ENCODE data around the gene PYHIN1. TPM values are rescaled to one million over a fixed set of nuclear protein-coding genes. Genes with fewer than 3 reads are reported as not detected.

The PYHIN1 gene
- total RNA-seq (2014; rRNA removed; shearing (Covaris generic)), result not detected in 2 replicates

- DNase-seq (ENCODE audit: low spot score), result no peak
Observed at GRCh38 chr1:158931055-158931737, at the start of gene PYHIN1. Gene PYHIN1 (plus strand): TSS chr1:158931552. CDS start chr1:158936911, 5,359 bp downstream.

- DNase-seq (ENCODE audit: low spot score), result no peak
Observed at GRCh38 chr1:158893654-158894053, 37.7 kb upstream of the PYHIN1 start.

- DNase-seq (ENCODE audit: low spot score), result no peak
Observed at GRCh38 chr1:158898722-158899121, 32.6 kb upstream of the PYHIN1 start.

- no peak for DNase-seq (ENCODE audit: low spot score)
Observed at GRCh38 chr1:158901623-158902022, 29.7 kb upstream of the PYHIN1 start.

- no peak for DNase-seq (ENCODE audit: low spot score)
Observed at GRCh38 chr1:158916085-158916484, 15.3 kb upstream of the PYHIN1 start.

- DNase-seq (ENCODE audit: low spot score), result no peak
Observed at GRCh38 chr1:158924677-158925076, 6.7 kb upstream of the PYHIN1 start.

GRCh38 chr1:158930504-158930903 is 848 bp upstream of the PYHIN1 start:
- DNase-seq (ENCODE audit: low spot score), result no peak

GRCh38 chr1:158932171-158932570 is 819 bp downstream of the PYHIN1 start:
- no peak for DNase-seq (ENCODE audit: low spot score)

GRCh38 chr1:158933621-158934020 is 2.3 kb downstream of the PYHIN1 start:
- no peak for DNase-seq (ENCODE audit: low spot score)

GRCh38 chr1:158939180-158939579 is 7.8 kb downstream of the PYHIN1 start:
- DNase-seq (ENCODE audit: low spot score), result no peak

GRCh38 chr1:158941317-158941716 is 10.0 kb downstream of the PYHIN1 start:
- DNase-seq (ENCODE audit: low spot score), result no peak

- no peak for DNase-seq (ENCODE audit: low spot score)
Observed at GRCh38 chr1:158942490-158942889, 11.1 kb downstream of the PYHIN1 start.

- no peak for DNase-seq (ENCODE audit: low spot score)
Observed at GRCh38 chr1:158943059-158943458, 11.7 kb downstream of the PYHIN1 start.

GRCh38 chr1:158945061-158945460 is 13.7 kb downstream of the PYHIN1 start:
- DNase-seq (ENCODE audit: low spot score), result no peak

GRCh38 chr1:158946785-158947184 is 15.4 kb downstream of the PYHIN1 start:
- DNase-seq (ENCODE audit: low spot score), result no peak

GRCh38 chr1:158951956-158952355 is 20.6 kb downstream of the PYHIN1 start:
- DNase-seq (ENCODE audit: low spot score), result no peak

- no peak for DNase-seq (ENCODE audit: low spot score)
Observed at GRCh38 chr1:158952416-158952815, 21.1 kb downstream of the PYHIN1 start.

GRCh38 chr1:158961178-158961577 is 29.8 kb downstream of the PYHIN1 start:
- no peak for DNase-seq (ENCODE audit: low spot score)

GRCh38 chr1:158962983-158963382 is 31.6 kb downstream of the PYHIN1 start:
- DNase-seq (ENCODE audit: low spot score), result no peak

GRCh38 chr1:158969166-158969565 is 37.8 kb downstream of the PYHIN1 start:
- DNase-seq (ENCODE audit: low spot score), result no peak

GRCh38 chr1:158969855-158970254 is 38.5 kb downstream of the PYHIN1 start:
- DNase-seq (ENCODE audit: low spot score), result no peak

- peak; percentile 24 for DNase-seq (ENCODE audit: low spot score)
Observed at GRCh38 chr1:158972841-158973240, 41.5 kb downstream of the PYHIN1 start.

- no peak for DNase-seq (ENCODE audit: low spot score)
Observed at GRCh38 chr1:158976219-158976618, 44.9 kb downstream of the PYHIN1 start.

- no peak for DNase-seq (ENCODE audit: low spot score)
Observed at GRCh38 chr1:158978730-158979129, 47.4 kb downstream of the PYHIN1 start.

Data from HT-29 (cell line).